CD14-positive monocyte (primary cell): ENCODE data around the gene MICALL2. TPM values are rescaled to one million over a fixed set of nuclear protein-coding genes. Genes with fewer than 3 reads are reported as not detected.

Experiments used
- DNase-seq, 3 donors: peaks; one replicate each; pipeline ENCODE4 v3.0.0-alpha.2; 2011 to 2022
- H2AFZ ChIP-seq: 2 replicates; pipeline ENCODE4 v1.6.0; 2012; ENCODE audit warnings: mild to moderate bottlenecking, low read depth, low read length, inconsistent platforms; ENCODE audit not compliant: insufficient read depth, poor library complexity, severe bottlenecking
- H3K27ac ChIP-seq, 2 donors: 1 replicate in 1 of 2; 2 replicates in 1 of 2; pipeline ENCODE4 v1.5.1; 2012 to 2013; ENCODE audit warnings: low read length in 2 of 2, control low read depth in 1 of 2, inconsistent platforms in 1 of 2, low read depth in 1 of 2, mild to moderate bottlenecking in 1 of 2
- H3K27me3 ChIP-seq, 2 donors: one replicate each; pipeline versions ENCODE4 v1.6.0 to v1.6.1; 2011 to 2013; ENCODE audit warnings: low read length in 2 of 2; ENCODE audit not compliant: control insufficient read depth in 2 of 2, insufficient read depth in 2 of 2
- H3K36me3 ChIP-seq, 2 donors: replicated peaks in 1 of 2; 1 replicate in 1 of 2; 2 replicates in 1 of 2; pipeline versions ENCODE4 v1.5.1 to v1.6.1; 2012 to 2013; ENCODE audit warnings: low read length in 2 of 2, control low read depth in 1 of 2, inconsistent platforms in 1 of 2, mild to moderate bottlenecking in 1 of 2; ENCODE audit not compliant: insufficient read depth in 2 of 2, control insufficient read depth in 1 of 2
- H3K4me1 ChIP-seq, 2 donors: 1 replicate in 1 of 2; 2 replicates in 1 of 2; pipeline versions ENCODE4 v1.5.1 to v1.6.1; 2012 to 2013; ENCODE audit warnings: low read length in 2 of 2, control low read depth in 1 of 2, inconsistent platforms in 1 of 2, mild to moderate bottlenecking in 1 of 2, moderate library complexity in 1 of 2; ENCODE audit not compliant: insufficient read depth in 2 of 2, control insufficient read depth in 1 of 2
- H3K4me2 ChIP-seq: replicated peaks from 2 replicates; pipeline ENCODE3; 2012; ENCODE audit warnings: low read length, moderate library complexity, mild to moderate bottlenecking; ENCODE audit not compliant: poor library complexity, severe bottlenecking; ENCODE audit errors: extremely low read depth
- H3K4me3 ChIP-seq, 3 experiments: fragments of 200-600 bp in 1 of 3; sonication (generic) in 1 of 3; replicated peaks in 1 of 3; 1 replicate in 2 of 3; 2 replicates in 1 of 3; pipeline ENCODE4 v1.5.1; 2011 to 2013; ENCODE audit warnings: low read length in 3 of 3, mild to moderate bottlenecking in 3 of 3, control low read depth in 2 of 3, low read depth in 2 of 3, inconsistent platforms in 1 of 3, moderate library complexity in 1 of 3
- H3K79me2 ChIP-seq: 2 replicates; pipeline ENCODE4 v1.6.0; 2012; ENCODE audit warnings: mild to moderate bottlenecking, control low read depth, inconsistent platforms, low read length, moderate library complexity; ENCODE audit not compliant: insufficient read depth
- H3K9ac ChIP-seq: 2 replicates; pipeline ENCODE4 v1.6.0; 2017; ENCODE audit warnings: low read length, mild to moderate bottlenecking; ENCODE audit not compliant: insufficient read depth, poor library complexity, severe bottlenecking
- H3K9me3 ChIP-seq, 2 donors: replicated peaks in 1 of 2; 1 replicate in 1 of 2; 2 replicates in 1 of 2; pipeline versions ENCODE4 v1.5.1 to v1.6.1; 2012 to 2013; ENCODE audit warnings: low read length in 2 of 2, control low read depth in 1 of 2; ENCODE audit not compliant: control insufficient read depth in 1 of 2, insufficient read depth in 1 of 2
- H4K20me1 ChIP-seq: 2 replicates; pipeline ENCODE4 v1.6.0; 2012; ENCODE audit warnings: mild to moderate bottlenecking, low read length, control low read depth, moderate library complexity; ENCODE audit not compliant: insufficient read depth
- H3K27ac Mint-ChIP-seq, 7 donors: one replicate each; pipeline ENCODE4 v1.8.0; 2020; ENCODE audit warnings: mild to moderate bottlenecking in 7 of 7, mixed read lengths in 7 of 7, moderate library complexity in 6 of 7, inconsistent platforms in 2 of 7
- H3K27me3 Mint-ChIP-seq, 3 donors: one replicate each; pipeline ENCODE4 v1.8.0; 2021 to 2022; ENCODE audit warnings: low read depth in 3 of 3, mild to moderate bottlenecking in 3 of 3, mixed read lengths in 3 of 3, moderate library complexity in 3 of 3, inconsistent platforms in 1 of 3
- H3K36me3 Mint-ChIP-seq, 2 donors: one replicate each; pipeline ENCODE4 v1.8.0; 2020; ENCODE audit warnings: mixed read lengths in 2 of 2, inconsistent platforms in 1 of 2, mild to moderate bottlenecking in 1 of 2
- H3K4me1 Mint-ChIP-seq: one replicate; pipeline ENCODE4 v1.8.0; 2020; ENCODE audit warnings: mild to moderate bottlenecking, mixed read lengths
- H3K4me3 Mint-ChIP-seq, 2 donors: one replicate each; pipeline ENCODE4 v1.8.0; 2020; ENCODE audit warnings: mild to moderate bottlenecking in 2 of 2, mixed read lengths in 2 of 2, moderate library complexity in 1 of 2
- H3K9me3 Mint-ChIP-seq, 7 donors: one replicate each; pipeline ENCODE4 v1.8.0; 2020 to 2022; ENCODE audit warnings: mixed read lengths in 7 of 7, mild to moderate bottlenecking in 6 of 7, moderate library complexity in 6 of 7, inconsistent platforms in 2 of 7
- WGBS: methylation state at CpG from one replicate; pipeline ENCODE4 v1.1.5; 2013; ENCODE audit warnings: missing lambda C conversion rate; ENCODE audit not compliant: insufficient coverage; 5-methylcytosine and 5-hydroxymethylcytosine counted together
- intact Hi-C, 2 donors: fragments of 100-400 bp; cut with micrococcal nuclease; formaldehyde crosslinking; loops; one replicate each; pipeline versions ENCODE4 v1.15.0 to v1.15.1; 2023
- polyA plus RNA-seq, 3 donors: library from polyadenylated mRNA; depleted of rRNA in 1 of 3; unstranded in 2 of 3; stranded (reverse) in 1 of 3; fragments of 300-500 nt in 2 of 3; fragments of >200 nt in 1 of 3; fragmentation: Illumina TruSeq in 2 of 3; gene quantifications; 1 replicate in 2 of 3; 2 replicates in 1 of 3; pipeline ENCODE4 v1.2.3, GENCODE V29; 2012 to 2021
- TF ChIP-seq, protein P1 (sequence below): fragments of 200-600 bp; IDR thresholded peaks from one replicate; pipeline ENCODE4 v1.8.0; 2022; ENCODE audit warnings: antibody characterized with exemption, mild to moderate bottlenecking

MICALL2 gene
- polyA plus RNA-seq, 3 donors, result 0.14 to 7.2 (median 0.72) TPM

DNA sequence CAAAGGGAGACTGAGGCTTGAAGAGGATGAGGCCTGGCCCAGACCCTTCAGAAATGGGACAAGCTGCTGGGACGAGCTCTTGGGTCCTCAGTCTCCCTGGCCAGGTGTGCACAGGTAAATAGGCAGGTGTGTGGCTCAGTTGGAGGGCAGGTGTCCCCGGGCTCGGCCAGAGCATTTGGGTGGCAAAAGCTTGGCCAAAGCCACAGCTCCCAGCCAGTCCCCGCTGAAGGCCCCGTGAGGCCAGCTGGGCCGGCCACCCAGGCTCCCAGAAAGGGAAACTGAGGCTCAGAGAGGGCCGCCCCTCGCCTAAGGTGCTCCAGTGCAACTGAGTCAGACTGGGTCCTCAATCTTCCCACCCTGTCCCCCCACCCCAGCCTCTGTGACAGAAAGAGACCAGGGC lies 37.3 kb downstream of the MICALL2 start:
- H3K4me3 Mint-ChIP-seq, result no peak overlapping the region
- TF ChIP-seq, protein P1, sequence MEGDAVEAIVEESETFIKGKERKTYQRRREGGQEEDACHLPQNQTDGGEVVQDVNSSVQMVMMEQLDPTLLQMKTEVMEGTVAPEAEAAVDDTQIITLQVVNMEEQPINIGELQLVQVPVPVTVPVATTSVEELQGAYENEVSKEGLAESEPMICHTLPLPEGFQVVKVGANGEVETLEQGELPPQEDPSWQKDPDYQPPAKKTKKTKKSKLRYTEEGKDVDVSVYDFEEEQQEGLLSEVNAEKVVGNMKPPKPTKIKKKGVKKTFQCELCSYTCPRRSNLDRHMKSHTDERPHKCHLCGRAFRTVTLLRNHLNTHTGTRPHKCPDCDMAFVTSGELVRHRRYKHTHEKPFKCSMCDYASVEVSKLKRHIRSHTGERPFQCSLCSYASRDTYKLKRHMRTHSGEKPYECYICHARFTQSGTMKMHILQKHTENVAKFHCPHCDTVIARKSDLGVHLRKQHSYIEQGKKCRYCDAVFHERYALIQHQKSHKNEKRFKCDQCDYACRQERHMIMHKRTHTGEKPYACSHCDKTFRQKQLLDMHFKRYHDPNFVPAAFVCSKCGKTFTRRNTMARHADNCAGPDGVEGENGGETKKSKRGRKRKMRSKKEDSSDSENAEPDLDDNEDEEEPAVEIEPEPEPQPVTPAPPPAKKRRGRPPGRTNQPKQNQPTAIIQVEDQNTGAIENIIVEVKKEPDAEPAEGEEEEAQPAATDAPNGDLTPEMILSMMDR, result no peak
- no peaks in the 10 kb centered on the region for H3K36me3 Mint-ChIP-seq

DNA sequence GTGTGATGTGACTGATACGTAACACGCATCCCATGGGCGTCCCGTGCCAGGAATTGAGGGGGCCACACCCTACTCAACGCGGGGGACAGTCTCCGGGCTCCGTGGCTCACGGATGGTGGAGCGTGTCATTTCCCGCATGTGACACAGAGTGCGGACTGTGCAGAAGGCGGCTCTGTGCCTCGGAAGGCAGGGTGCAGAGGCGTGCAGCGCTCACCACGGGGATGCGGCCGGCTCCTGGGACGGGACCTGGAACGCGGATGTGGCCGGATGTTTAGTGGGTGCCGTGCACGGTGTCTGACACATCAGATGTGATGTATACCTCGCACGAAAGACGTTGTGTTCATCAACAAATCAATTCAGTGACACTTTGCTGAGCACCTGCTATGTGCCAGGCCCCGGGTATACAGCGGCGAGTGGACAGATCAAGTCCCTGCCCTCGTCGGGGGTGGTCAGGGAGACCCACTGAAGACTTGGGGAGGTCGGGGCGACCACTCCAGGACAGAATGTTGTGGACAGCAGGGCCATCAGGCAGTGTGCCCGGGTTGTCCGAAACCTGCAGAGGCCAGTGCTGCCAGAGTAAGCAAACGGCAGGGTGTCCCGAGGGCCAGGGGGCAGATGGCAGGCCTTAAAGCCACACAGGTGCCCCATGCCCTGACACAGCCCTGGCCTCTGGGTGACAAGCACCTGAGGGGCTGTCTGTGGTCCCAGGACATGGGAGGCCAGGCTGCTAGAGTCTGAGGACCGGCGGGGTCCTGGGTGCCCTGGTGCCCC lies 38.1 kb downstream of the MICALL2 start:
- TF ChIP-seq, protein P1, result no peak

More for the DNA sequence above, 37.3 kb downstream of the MICALL2 start:
- Mint-ChIP-seq H3K27me3 (peaks cover 20 to 38% (median 25%) of the 10 kb centered on the region in 3 donors), H3K9me3 (peaks cover 0 to 6% (median 1%) of the 10 kb centered on the region in 7 donors), H3K27ac (no peak overlapping the region), H3K4me1 (peaks cover 10% of the 10 kb centered on the region)
- intact Hi-C loops, result no loop called here
- 95% methylated on average over 6 of the region's 8 CpGs for WGBS
- Histone ChIP-seq H3K9me3 (no peaks in the 10 kb centered on the region), H2AFZ (no peak overlapping the region), H3K27ac (no peak overlapping the region), H3K79me2 (no peaks in the 10 kb centered on the region), H3K4me1 (peaks cover 0 to 3% of the 10 kb centered on the region in 2 donors), H4K20me1 (no peaks in the 10 kb centered on the region), H3K9ac (no peak overlapping the region), H3K36me3 (no peaks in the 10 kb centered on the region), H3K27me3 (peaks cover 0 to 7% of the 10 kb centered on the region in 2 donors), H3K4me2 (no peak overlapping the region), H3K4me3 (no peak overlapping the region)
- no peak for DNase-seq

More for the DNA sequence above, 38.1 kb downstream of the MICALL2 start:
- Histone ChIP-seq H3K4me2 (no peak overlapping the region), H3K4me1 (peaks cover 0 to 3% of the 10 kb centered on the region in 2 donors), H3K9ac (no peak overlapping the region), H3K27ac (no peak overlapping the region), H4K20me1 (no peaks in the 10 kb centered on the region), H3K4me3 (no peak overlapping the region), H3K27me3 (peaks cover 0 to 7% of the 10 kb centered on the region in 2 donors), H2AFZ (no peak overlapping the region), H3K79me2 (no peaks in the 10 kb centered on the region), H3K9me3 (no peaks in the 10 kb centered on the region), H3K36me3 (no peaks in the 10 kb centered on the region)
- Mint-ChIP-seq H3K4me3 (no peak overlapping the region), H3K9me3 (peaks cover 0 to 6% (median 3%) of the 10 kb centered on the region in 7 donors), H3K4me1 (peaks cover 10% of the 10 kb centered on the region), H3K27ac (no peak overlapping the region), H3K27me3 (peaks cover 22 to 34% (median 28%) of the 10 kb centered on the region in 3 donors), H3K36me3 (no peaks in the 10 kb centered on the region)
- DNase-seq, result no peak
- intact Hi-C loops, result no loop called here
- WGBS, result 95% methylated on average over 39 of the region's 41 CpGs
